Fibroblast of lung (primary cell): Measurements from ENCODE around the gene ZNF189.

Experiments
- EZH2 ChIP-seq: IDR thresholded peaks from 2 replicates; pipeline ENCODE4 v1.5.1; 2012; ENCODE audit warnings: low read length, control low read depth, mild to moderate bottlenecking; ENCODE audit errors: missing control alignments
- TF ChIP-seq, protein P1 (sequence below), 2 donors: IDR thresholded peaks in 1 of 2; conservative IDR thresholded peaks in 1 of 2; 1 replicate in 1 of 2; 2 replicates in 1 of 2; pipeline ENCODE4 v1.5.1; 2011 to 2012; ENCODE audit warnings: low read length in 2 of 2, control low read depth in 1 of 2, inconsistent platforms in 1 of 2, low read depth in 1 of 2, mild to moderate bottlenecking in 1 of 2

DNA sequence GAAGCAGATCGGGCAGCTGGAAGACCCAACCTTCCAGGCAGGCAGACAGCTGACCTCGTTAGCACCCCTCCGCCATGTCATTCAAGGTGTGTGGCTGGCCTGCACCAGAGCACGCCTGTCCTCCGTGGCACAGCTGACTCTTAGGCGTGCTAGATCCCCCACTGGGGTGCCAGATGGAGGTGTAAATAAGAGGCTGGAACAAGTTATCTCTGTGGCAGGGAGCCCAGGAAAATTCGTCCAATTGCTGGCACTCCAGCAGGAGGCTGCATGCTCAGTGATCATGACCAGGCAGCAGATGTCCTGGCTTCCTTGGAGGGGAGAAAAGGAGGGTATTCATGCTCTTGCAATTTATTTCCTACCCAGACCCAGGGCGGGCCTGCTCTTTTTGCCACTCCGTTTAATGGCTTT is 44.7 kb downstream of the ZNF189 start:
- TF ChIP-seq, protein P1, sequence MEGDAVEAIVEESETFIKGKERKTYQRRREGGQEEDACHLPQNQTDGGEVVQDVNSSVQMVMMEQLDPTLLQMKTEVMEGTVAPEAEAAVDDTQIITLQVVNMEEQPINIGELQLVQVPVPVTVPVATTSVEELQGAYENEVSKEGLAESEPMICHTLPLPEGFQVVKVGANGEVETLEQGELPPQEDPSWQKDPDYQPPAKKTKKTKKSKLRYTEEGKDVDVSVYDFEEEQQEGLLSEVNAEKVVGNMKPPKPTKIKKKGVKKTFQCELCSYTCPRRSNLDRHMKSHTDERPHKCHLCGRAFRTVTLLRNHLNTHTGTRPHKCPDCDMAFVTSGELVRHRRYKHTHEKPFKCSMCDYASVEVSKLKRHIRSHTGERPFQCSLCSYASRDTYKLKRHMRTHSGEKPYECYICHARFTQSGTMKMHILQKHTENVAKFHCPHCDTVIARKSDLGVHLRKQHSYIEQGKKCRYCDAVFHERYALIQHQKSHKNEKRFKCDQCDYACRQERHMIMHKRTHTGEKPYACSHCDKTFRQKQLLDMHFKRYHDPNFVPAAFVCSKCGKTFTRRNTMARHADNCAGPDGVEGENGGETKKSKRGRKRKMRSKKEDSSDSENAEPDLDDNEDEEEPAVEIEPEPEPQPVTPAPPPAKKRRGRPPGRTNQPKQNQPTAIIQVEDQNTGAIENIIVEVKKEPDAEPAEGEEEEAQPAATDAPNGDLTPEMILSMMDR (conservative IDR thresholded peaks at IDR 0.05 in 1 of 2, IDR thresholded peaks at IDR 0.05 in 1 of 2; ENCODE audit: low read depth in 1 of 2, low read length in 2 of 2) = no peak
- no peak for TF ChIP-seq EZH2
